Stimulated activated naive B cell treated with anti-CD40 and anti-IgM and Interleukin-4, amounts not matched to agents 10 μg/mL and 1 μg/mL and 100 μg/mL, for 72 hours (primary cell): Measurements from ENCODE around the gene KLHL1.

Experiments
- ATAC-seq, 2 donors: fragments of 150-1000 bp; cut with Tn5 transposase; replicated peaks; 2 replicates each; pipeline ENCODE4 v1.10.0; 2021; ENCODE audit warnings: moderate library complexity in 1 of 2
- DNase-seq: peaks from one replicate; pipeline ENCODE4 v3.0.0; 2021
- H3K27ac Mint-ChIP-seq: one replicate; pipeline ENCODE4 v1.8.0; 2022; ENCODE audit warnings: mild to moderate bottlenecking, mixed read lengths
- H3K27me3 Mint-ChIP-seq, 2 donors: one replicate each; pipeline ENCODE4 v1.8.0; 2022; ENCODE audit warnings: mixed read lengths in 2 of 2
- H3K36me3 Mint-ChIP-seq, 2 donors: one replicate each; pipeline ENCODE4 v1.8.0; 2022; ENCODE audit warnings: mixed read lengths in 2 of 2, mild to moderate bottlenecking in 1 of 2
- H3K4me1 Mint-ChIP-seq, 2 donors: one replicate each; pipeline ENCODE4 v1.8.0; 2022; ENCODE audit warnings: mixed read lengths in 2 of 2, mild to moderate bottlenecking in 1 of 2
- H3K4me3 Mint-ChIP-seq, 2 donors: one replicate each; pipeline ENCODE4 v1.8.0; 2022; ENCODE audit warnings: mild to moderate bottlenecking in 2 of 2, mixed read lengths in 2 of 2, moderate library complexity in 1 of 2
- H3K9me3 Mint-ChIP-seq, 2 donors: one replicate each; pipeline ENCODE4 v1.8.0; 2022; ENCODE audit warnings: mixed read lengths in 2 of 2, mild to moderate bottlenecking in 1 of 2

Gene KLHL1

DNA sequence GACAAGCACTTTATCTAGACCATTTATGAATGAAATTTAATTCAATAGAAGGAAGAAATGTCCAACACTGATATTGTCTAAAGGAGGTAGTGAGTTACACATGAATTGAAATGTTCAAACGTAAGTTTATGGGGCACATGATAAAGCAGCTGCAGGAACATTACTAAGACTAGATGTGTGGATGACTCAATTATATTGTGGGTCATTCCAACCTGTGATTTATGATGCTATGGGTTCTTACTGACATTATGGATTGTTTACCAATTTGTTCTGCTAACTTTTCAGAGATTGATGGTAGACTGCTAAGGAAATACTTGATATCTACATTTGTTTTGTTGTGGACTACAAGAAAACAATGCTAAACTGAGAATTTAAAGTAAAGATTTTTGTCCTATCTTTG is 56.7 kb downstream of the KLHL1 start:
- Mint-ChIP-seq H3K4me3 (no peak overlapping the region), H3K9me3 (peaks cover 13 to 23% of the 10 kb centered on the region in 2 donors), H3K4me1 (no peaks in the 10 kb centered on the region), H3K27ac (no peak overlapping the region), H3K27me3 (no peaks in the 10 kb centered on the region), H3K36me3 (no peaks in the 10 kb centered on the region)
- ATAC-seq (no peak), DNase-seq (no peak)

DNA sequence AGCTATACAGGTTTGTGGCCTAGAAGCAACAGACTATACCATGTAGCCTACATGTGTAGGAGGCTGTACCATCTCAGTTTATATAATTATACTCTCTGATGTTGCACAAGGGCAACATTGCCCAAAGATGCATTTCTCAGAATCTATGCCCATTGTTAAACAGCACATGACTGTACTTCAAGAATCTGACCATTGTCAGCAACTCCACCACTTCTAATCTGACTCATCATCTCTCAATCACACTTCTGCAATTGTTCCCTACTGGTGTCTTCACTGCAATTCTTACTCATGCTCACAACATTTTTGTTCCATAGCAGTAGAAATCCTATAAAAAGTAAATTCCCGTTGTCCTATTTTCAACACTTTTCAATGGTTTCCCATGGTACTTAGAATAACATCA is 64.6 kb downstream of the KLHL1 start:
- H3K27me3 Mint-ChIP-seq = no peaks in the 10 kb centered on the region

DNA sequence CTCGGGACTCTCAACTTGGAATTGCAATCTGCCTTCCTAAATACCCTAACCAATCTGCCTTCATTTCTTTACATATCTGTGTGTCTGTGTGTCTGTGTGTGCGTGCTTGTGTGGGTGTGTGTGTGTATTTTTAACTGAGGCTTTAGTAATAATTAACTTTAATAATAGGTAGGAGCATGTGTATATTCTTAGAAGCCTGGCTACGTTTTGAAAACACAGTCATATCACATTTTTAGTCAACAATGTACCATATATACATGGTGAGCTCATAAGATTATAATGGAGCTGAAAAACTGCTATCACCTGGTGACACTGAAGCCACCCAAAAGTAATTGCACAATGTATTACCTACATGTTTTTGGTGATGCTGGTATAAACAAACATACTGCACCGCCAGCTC is 66.1 kb downstream of the KLHL1 start:
- no peak for DNase-seq
- ATAC-seq = no peak
- H3K9me3 Mint-ChIP-seq = peaks cover 5 to 6% of the 10 kb centered on the region in 2 donors
- no peaks in the 10 kb centered on the region for H3K27me3 Mint-ChIP-seq
- H3K4me1 Mint-ChIP-seq = no peaks in the 10 kb centered on the region
- H3K4me3 Mint-ChIP-seq = no peak overlapping the region
- no peak overlapping the region for H3K27ac Mint-ChIP-seq
- H3K36me3 Mint-ChIP-seq = no peaks in the 10 kb centered on the region

More for the DNA sequence above, 64.6 kb downstream of the KLHL1 start:
- Mint-ChIP-seq H3K27ac (no peak overlapping the region), H3K36me3 (no peaks in the 10 kb centered on the region), H3K4me3 (no peak overlapping the region), H3K9me3 (peaks cover 5 to 6% of the 10 kb centered on the region in 2 donors), H3K4me1 (no peaks in the 10 kb centered on the region)
- peak; percentile 4 to 23 for ATAC-seq
- DNase-seq = no peak

DNA sequence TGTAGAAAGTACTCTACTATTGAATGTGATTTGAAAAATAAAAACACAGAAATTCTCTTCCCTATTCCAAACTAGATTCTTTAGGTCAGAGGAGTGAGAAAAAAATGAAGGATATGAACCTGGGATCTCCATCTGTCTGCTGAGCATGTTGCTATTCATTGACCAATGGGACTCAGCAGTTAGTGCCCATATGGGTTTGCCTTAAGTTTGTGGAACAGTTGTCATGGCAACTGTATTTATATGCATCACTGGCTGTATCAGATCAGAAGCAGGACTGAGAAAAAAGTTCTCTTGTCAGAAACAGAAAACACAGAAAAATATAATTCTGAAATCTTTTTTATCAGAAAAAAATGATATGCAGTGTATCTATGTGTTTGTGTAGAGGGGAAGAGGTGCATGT is 74.0 kb downstream of the KLHL1 start:
- Mint-ChIP-seq H3K36me3 (no peaks in the 10 kb centered on the region), H3K4me3 (no peak overlapping the region), H3K9me3 (peaks cover 6 to 10% of the 10 kb centered on the region in 2 donors), H3K27ac (no peak overlapping the region), H3K4me1 (no peaks in the 10 kb centered on the region), H3K27me3 (no peaks in the 10 kb centered on the region)
- no peak for ATAC-seq
- DNase-seq = no peak

DNA sequence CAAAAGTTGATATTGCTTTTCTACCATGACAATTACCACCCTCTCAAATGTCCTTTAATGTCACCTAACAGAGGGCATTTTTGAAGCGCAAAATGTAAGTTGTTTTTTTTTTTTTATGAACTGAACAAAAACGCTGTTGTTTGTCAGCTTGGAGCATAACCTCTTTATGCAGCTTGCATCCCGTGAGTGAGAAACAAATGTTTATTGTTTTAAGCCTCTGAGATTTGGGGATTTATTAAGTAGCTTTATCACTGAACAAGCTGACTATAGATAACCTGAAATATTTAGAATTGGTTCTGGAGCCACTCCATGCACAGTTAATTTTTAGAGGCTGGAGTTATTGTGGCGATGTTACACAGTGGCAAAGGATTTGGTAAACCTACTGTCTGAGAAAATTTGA is 80.7 kb downstream of the KLHL1 start:
- no peaks in the 10 kb centered on the region for H3K36me3 Mint-ChIP-seq
- no peaks in the 10 kb centered on the region for H3K4me1 Mint-ChIP-seq
- no peaks in the 10 kb centered on the region for H3K27me3 Mint-ChIP-seq
- no peak overlapping the region for H3K27ac Mint-ChIP-seq
- DNase-seq = no peak
- peaks cover 4 to 8% of the 10 kb centered on the region in 2 donors for H3K9me3 Mint-ChIP-seq
- ATAC-seq = no peak
- H3K4me3 Mint-ChIP-seq = no peak overlapping the region

DNA sequence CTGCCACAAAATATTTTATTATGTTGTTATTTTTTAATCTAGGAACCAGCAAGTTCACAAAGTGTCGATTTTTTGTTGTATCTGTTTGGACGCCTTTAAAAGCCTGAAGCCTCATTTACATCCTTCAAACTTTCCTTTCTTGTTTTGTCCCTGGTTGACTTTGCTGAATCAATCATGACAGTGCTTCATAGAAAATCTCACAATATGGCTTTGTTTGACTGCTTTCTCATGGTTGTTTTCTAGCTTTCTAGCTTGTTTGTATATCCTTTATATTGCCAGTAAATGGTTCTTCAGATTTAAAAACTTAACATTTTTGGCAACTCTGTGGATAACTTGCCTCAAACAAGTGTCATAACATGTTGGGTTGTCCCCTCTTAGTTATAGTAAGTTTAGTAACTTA is 84.7 kb downstream of the KLHL1 start:
- Mint-ChIP-seq H3K4me1 (no peaks in the 10 kb centered on the region), H3K9me3 (peaks cover 3 to 6% of the 10 kb centered on the region in 2 donors), H3K36me3 (no peaks in the 10 kb centered on the region), H3K4me3 (no peak overlapping the region), H3K27me3 (no peaks in the 10 kb centered on the region), H3K27ac (no peak overlapping the region)
- ATAC-seq = no peak
- no peak for DNase-seq

DNA sequence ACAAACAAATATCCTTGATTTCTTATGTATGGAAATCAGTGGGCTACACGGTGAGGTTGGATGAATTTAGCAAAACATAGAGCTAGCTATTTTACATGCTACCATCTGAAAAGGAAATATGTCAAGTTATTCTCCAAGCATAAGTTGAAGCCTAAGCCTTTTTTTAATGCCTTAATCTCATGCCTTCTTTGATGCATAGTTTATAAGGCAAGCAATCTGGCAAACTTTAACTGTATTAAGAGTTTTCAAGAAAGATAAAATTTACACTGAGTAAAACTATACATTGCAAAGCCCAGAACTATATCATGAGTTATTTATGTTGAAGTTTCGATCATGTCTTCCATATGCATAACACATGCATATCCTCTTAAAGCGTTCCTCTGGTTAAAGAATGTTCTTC is 85.6 kb downstream of the KLHL1 start:
- H3K4me1 Mint-ChIP-seq = no peaks in the 10 kb centered on the region
- no peaks in the 10 kb centered on the region for H3K27me3 Mint-ChIP-seq
- H3K27ac Mint-ChIP-seq = no peak overlapping the region
- no peak for DNase-seq
- no peak for ATAC-seq
- peaks cover 0 to 7% of the 10 kb centered on the region in 2 donors for H3K9me3 Mint-ChIP-seq
- no peaks in the 10 kb centered on the region for H3K36me3 Mint-ChIP-seq
- no peak overlapping the region for H3K4me3 Mint-ChIP-seq

DNA sequence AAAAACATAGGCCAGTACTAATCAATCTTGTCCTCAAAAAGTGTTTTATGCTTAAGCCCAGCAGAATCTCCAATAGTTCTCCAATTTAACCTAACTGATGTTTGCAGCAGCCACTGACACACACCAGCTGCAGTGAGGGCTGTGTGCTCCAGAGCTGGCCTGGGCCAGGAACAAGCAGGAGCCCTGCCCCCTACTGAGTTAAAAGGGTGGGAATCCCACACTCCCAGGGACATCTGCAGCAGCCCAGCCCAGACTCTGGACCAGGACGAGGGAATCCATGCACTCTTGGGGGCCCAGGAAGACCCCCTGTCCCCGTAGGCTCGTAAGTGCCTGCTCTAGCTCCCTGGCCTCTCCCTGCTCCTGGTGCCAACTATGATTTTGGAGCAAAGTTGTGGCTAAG is 92.1 kb downstream of the KLHL1 start:
- Mint-ChIP-seq H3K4me1 (no peaks in the 10 kb centered on the region), H3K4me3 (no peak overlapping the region), H3K9me3 (peaks cover 11 to 12% of the 10 kb centered on the region in 2 donors), H3K27me3 (no peaks in the 10 kb centered on the region), H3K27ac (no peak overlapping the region), H3K36me3 (no peaks in the 10 kb centered on the region)
- ATAC-seq (no peak), DNase-seq (no peak)

DNA sequence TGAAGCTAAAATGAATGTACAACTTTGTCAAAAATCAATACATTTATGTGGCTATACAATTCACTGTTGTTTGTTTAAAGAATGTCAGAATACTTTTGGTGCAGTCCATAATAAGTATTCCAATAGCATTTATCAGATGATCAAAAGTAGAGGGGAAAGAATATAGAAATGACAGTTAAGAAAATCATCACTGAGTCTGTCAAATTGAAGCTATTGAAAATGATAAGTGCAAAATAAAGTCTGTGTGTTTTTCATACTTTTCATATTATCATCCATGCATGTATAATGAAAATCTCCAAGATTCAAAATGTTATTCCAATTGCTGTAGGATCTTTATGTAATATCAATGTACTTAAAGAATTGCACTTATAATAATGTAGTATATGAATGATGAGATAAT is 93.9 kb downstream of the KLHL1 start:
- DNase-seq (no peak), ATAC-seq (no peak)
- Mint-ChIP-seq H3K27me3 (no peaks in the 10 kb centered on the region), H3K9me3 (peaks cover 11 to 12% of the 10 kb centered on the region in 2 donors), H3K4me3 (no peak overlapping the region), H3K36me3 (no peaks in the 10 kb centered on the region), H3K27ac (no peak overlapping the region), H3K4me1 (no peaks in the 10 kb centered on the region)

DNA sequence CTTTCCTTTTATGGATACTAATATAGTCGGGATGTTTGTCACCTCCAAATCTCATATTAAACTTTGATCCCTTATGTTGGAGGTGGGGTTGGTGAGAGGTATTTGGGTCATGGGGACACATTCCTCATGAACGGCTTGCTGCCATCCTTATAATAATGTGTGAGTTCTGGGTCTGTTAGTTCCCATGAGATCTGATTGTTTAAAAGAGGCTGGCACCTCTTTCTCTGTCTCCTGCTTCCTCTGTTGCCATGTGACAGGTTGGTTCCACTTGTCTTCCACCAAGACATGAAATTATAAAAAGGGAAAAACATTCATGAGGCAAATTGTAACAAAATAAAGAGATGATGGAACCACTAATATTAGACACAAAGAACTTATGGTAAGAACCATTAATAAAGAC is 108.4 kb downstream of the KLHL1 start:
- DNase-seq = no peak
- no peak for ATAC-seq
- Mint-ChIP-seq H3K27ac (no peak overlapping the region), H3K36me3 (no peaks in the 10 kb centered on the region), H3K4me1 (no peaks in the 10 kb centered on the region), H3K27me3 (no peaks in the 10 kb centered on the region), H3K9me3 (no peaks in the 10 kb centered on the region), H3K4me3 (no peak overlapping the region)

DNA sequence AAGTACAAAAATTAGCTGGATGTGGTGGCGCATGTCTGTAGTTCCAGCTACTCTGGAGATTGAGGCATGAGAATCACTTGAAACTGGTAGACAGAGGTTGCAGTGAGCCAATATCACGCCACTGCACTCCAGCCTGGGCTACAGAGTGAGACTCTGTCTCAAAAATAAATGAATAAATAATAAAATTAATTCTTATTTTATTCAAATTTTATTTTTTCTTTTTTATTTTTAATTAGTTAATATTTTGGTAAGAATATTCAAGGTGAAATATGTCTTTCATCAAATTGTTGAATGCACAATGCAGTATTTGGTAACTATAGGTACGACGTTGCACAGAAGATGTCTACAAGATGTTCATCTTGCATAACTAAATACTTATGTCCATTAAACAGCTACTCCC is 111.2 kb downstream of the KLHL1 start:
- Mint-ChIP-seq H3K4me3 (no peak overlapping the region), H3K27me3 (no peaks in the 10 kb centered on the region), H3K27ac (no peak overlapping the region), H3K36me3 (no peaks in the 10 kb centered on the region), H3K9me3 (peaks cover 0 to 4% of the 10 kb centered on the region in 2 donors), H3K4me1 (no peaks in the 10 kb centered on the region)
- ATAC-seq (no peak), DNase-seq (no peak)

DNA sequence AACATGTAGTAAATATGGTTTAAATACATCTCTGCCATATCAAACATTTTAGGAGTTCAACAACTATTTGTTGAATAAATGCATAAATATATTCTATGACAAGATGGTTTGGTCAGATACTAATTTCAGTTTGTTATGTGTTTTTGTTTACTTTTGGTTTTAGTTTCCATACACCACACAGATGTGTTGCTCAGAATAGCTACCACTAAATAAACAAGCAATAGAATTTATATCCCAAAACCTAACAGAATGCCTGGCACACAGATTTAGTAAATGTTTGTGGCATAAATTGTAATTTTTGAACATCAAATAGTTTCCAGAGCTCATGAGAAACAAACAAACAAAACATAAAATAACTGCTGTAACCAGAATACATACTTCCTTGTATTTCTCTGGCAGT is 127.5 kb downstream of the KLHL1 start:
- no peak for DNase-seq
- ATAC-seq = no peak
- H3K9me3 Mint-ChIP-seq = peaks cover 3 to 8% of the 10 kb centered on the region in 2 donors
- H3K36me3 Mint-ChIP-seq = no peaks in the 10 kb centered on the region
- no peak overlapping the region for H3K27ac Mint-ChIP-seq
- no peaks in the 10 kb centered on the region for H3K4me1 Mint-ChIP-seq
- no peaks in the 10 kb centered on the region for H3K27me3 Mint-ChIP-seq
- no peak overlapping the region for H3K4me3 Mint-ChIP-seq

DNA sequence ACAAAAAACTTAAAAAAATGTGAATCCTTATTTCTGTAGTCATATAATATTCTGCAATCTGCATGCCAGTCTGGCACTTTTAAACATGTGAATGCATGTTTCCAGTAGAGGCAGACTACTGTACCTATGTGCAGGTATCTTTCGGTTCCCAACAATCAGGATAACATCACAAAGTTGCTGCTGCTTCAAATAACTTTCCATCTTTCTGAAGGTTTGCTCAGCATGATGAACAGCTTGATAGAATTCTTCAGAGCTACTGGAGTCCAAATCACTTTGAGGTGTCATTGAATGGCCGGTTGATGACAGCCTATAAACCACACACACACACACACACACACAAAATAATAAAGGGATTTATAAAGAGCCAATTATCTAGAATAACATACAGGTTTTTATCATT is 132.8 kb downstream of the KLHL1 start:
- DNase-seq = no peak
- H3K27me3 Mint-ChIP-seq = no peaks in the 10 kb centered on the region
- no peaks in the 10 kb centered on the region for H3K36me3 Mint-ChIP-seq
- H3K9me3 Mint-ChIP-seq = peaks cover 0 to 3% of the 10 kb centered on the region in 2 donors
- no peak overlapping the region for H3K27ac Mint-ChIP-seq
- no peak for ATAC-seq
- no peaks in the 10 kb centered on the region for H3K4me1 Mint-ChIP-seq
- H3K4me3 Mint-ChIP-seq = no peak overlapping the region

DNA sequence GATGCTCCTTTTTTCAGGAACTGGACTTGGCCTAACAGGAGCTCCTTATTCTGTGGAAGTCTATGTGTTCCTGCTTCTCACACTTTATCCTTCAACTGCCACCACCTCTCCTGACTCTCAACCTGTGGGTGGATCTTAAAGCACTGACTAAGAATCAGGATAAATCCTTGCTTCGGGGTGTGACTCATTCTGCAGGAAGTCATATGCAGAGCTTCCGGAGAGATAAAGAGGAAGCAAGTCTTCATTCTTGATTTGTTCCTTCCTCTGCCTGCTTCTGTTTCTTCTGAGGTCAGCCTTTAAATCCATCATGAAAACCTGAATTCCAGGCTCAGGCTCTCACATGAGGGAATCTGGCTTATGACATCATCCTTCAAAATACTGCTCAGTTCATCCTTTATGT is 137.7 kb downstream of the KLHL1 start:
- ATAC-seq (no peak), DNase-seq (no peak)
- H3K4me1 Mint-ChIP-seq = no peaks in the 10 kb centered on the region
- peaks cover 4 to 10% of the 10 kb centered on the region in 2 donors for H3K9me3 Mint-ChIP-seq
- no peaks in the 10 kb centered on the region for H3K36me3 Mint-ChIP-seq
- no peaks in the 10 kb centered on the region for H3K27me3 Mint-ChIP-seq
- H3K4me3 Mint-ChIP-seq = no peak overlapping the region
- H3K27ac Mint-ChIP-seq = no peak overlapping the region

DNA sequence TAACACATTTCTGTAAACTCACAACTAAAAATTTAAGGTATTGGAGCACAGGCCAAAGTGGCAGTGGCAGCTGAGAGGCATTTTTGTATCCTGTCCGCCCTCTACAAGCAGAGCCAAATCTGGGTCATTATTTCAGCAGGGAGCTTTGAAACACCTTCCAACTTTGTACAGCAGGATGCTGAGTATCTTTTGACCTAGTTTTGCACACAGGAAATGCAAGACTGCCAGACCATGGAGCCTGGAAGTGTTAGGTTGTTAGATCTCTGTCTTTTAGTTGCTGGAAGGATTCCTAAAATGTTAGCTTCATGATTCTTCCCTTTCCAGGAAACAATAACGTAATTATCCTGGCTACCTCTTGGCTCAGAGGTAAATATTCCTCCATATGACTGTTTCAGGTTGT is 149.2 kb downstream of the KLHL1 start:
- no peaks in the 10 kb centered on the region for H3K36me3 Mint-ChIP-seq
- no peaks in the 10 kb centered on the region for H3K4me1 Mint-ChIP-seq
- DNase-seq (no peak), ATAC-seq (no peak)
- H3K9me3 Mint-ChIP-seq = peaks cover 0 to 2% of the 10 kb centered on the region in 2 donors
- no peaks in the 10 kb centered on the region for H3K27me3 Mint-ChIP-seq
- no peak overlapping the region for H3K4me3 Mint-ChIP-seq
- H3K27ac Mint-ChIP-seq = no peak overlapping the region

DNA sequence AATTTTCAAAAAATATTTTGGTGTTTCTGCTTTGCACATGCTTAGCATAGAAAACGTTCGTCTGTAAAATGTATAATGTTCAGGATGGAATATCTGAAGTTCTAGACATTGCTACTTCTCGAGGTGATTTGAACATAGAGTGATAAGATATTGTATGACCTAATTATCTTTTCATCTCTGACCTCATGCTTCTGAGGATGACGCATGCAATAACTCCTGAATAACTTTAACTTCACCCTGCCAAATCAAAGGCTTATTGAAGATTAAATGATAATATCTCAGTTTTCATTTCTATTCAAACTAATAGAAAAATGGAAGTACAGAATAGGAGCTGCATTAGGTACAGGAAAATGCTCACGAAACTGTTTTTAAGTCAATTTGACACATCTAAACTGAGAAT is 151.4 kb downstream of the KLHL1 start:
- Mint-ChIP-seq H3K27ac (no peak overlapping the region), H3K9me3 (peaks cover 0 to 2% of the 10 kb centered on the region in 2 donors), H3K4me1 (no peaks in the 10 kb centered on the region), H3K27me3 (no peaks in the 10 kb centered on the region), H3K36me3 (no peaks in the 10 kb centered on the region), H3K4me3 (no peak overlapping the region)
- DNase-seq = no peak
- ATAC-seq = no peak
